H1 (cell line): ENCODE measurements around the gene GANC. TPM values are rescaled to one million over a fixed set of nuclear protein-coding genes. Genes with fewer than 3 reads are reported as not detected.

Experiments
- EGR1 ChIP-seq: IDR thresholded peaks from 2 replicates; pipeline ENCODE4 v1.6.1; 2011; ENCODE audit warnings: low read depth, low read length, borderline replicate concordance
- polyA plus RNA-seq, 7 experiments: library from polyadenylated mRNA; depleted of rRNA in 3 of 7; stranded (reverse) in 5 of 7; unstranded in 2 of 7; fragments of >200 nt in 5 of 7; fragments of 200-250 nt in 2 of 7; gene quantifications; 1 replicate in 5 of 7; 2 replicates in 1 of 7; 4 replicates in 1 of 7; pipeline versions ENCODE4 v1.2.1 to v1.2.3, GENCODE V29; 2011 to 2013; ENCODE audit warnings: missing spikeins in 2 of 7, mixed read lengths in 2 of 7
- total RNA-seq: library from RNA; stranded (reverse); fragmentation: NEBNext Ultra II Directional; extraction: Animal tissue kit (Norgen Biotek cat#: 25700); gene quantifications from 2 replicates; pipeline ENCODE4 v1.2.1, GENCODE V29; 2021

The GANC gene
- total and polyA plus RNA-seq, 2 of the 8 experiments (the other 6 are each of a cell fraction or from before 2014, with no cell fraction given), result 6.8 to 14.4 TPM

GRCh38 chr15:42385206-42385979, 112.4 kb downstream of the GANC start (continued):
- TF ChIP-seq EGR1, result no peak
